ENCODE data around the gene HINT3.

GRCh38 chr6:125968493-125968892 lies 11.9 kb downstream of the HINT3 start:
- TF ChIP-seq CTCF (conservative IDR thresholded peaks at IDR 0.05) = no peak
- no peak for TF ChIP-seq EZH2 (IDR thresholded peaks at IDR 0.05; ENCODE audit: low read depth)

Data from PC-9 (cell line).